Fibroblast of lung (primary cell): Measurements from ENCODE around the gene CBFA2T2.

Source experiments
- EZH2 ChIP-seq: IDR thresholded peaks from 2 replicates; pipeline ENCODE4 v1.5.1; 2012; ENCODE audit warnings: low read length, control low read depth, mild to moderate bottlenecking; ENCODE audit errors: missing control alignments
- TF ChIP-seq, protein P1 (sequence below), 2 donors: IDR thresholded peaks in 1 of 2; conservative IDR thresholded peaks in 1 of 2; 1 replicate in 1 of 2; 2 replicates in 1 of 2; pipeline ENCODE4 v1.5.1; 2011 to 2012; ENCODE audit warnings: low read length in 2 of 2, control low read depth in 1 of 2, inconsistent platforms in 1 of 2, low read depth in 1 of 2, mild to moderate bottlenecking in 1 of 2

DNA sequence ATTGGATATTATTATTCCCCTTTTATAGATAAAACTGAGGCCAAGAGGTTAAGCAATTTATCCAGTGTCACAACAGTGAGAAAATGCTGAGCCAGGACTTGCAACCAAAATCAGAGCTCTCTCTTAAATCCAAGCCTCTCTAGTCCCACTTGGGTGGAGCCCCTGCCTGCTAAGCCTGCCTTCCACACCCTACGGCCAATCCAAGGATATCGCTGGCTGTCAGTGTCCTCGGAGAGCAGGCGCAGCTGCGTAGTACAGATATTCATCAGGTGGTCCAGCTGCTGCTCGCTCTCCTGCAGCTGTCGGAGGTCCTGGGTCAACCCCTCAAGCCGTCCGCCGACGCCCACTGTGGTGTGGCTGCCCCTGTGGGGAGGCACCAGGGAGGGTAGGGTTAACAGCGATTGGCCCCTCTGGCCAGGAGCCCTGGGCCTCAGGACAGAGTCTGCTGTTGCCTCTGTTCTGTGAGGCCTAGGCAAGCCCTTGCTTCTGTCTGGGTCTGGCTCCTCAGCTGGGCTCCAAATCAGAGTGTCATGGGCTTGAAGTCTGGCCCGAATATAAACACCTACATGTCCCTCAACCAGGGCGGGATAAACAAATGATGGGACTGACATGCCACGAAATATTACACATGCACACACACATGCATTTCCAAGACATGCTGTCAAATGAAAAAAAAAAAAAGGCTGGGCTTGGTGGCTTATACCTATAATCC is 188.3 kb downstream of the CBFA2T2 start:
- TF ChIP-seq, protein P1, sequence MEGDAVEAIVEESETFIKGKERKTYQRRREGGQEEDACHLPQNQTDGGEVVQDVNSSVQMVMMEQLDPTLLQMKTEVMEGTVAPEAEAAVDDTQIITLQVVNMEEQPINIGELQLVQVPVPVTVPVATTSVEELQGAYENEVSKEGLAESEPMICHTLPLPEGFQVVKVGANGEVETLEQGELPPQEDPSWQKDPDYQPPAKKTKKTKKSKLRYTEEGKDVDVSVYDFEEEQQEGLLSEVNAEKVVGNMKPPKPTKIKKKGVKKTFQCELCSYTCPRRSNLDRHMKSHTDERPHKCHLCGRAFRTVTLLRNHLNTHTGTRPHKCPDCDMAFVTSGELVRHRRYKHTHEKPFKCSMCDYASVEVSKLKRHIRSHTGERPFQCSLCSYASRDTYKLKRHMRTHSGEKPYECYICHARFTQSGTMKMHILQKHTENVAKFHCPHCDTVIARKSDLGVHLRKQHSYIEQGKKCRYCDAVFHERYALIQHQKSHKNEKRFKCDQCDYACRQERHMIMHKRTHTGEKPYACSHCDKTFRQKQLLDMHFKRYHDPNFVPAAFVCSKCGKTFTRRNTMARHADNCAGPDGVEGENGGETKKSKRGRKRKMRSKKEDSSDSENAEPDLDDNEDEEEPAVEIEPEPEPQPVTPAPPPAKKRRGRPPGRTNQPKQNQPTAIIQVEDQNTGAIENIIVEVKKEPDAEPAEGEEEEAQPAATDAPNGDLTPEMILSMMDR (conservative IDR thresholded peaks at IDR 0.05 in 1 of 2, IDR thresholded peaks at IDR 0.05 in 1 of 2; ENCODE audit: low read depth in 1 of 2, low read length in 2 of 2): no peak
- TF ChIP-seq EZH2: no peak
